BJ (cell line): ENCODE measurements around the gene CDK10. TPM values are rescaled to one million over a fixed set of nuclear protein-coding genes. Genes with fewer than 3 reads are reported as not detected.

Experiments used
- CTCF ChIA-PET: fragments of 350-600 bp; formaldehyde crosslinking; extraction: SDS; loops from one replicate; lab custom pipeline; 2021; ENCODE audit warnings: antibody characterized with exemption, inconsistent platforms; lab: Yijun Ruan, JAX
- POLR2A ChIA-PET: fragments of 300-600 bp; sonication (Branson Sonifier 250); formaldehyde crosslinking; extraction: SDS; loops from one replicate; lab custom pipeline; 2021; ENCODE audit warnings: antibody characterized with exemption; lab: Charles Lee
- DNase-seq: peaks from one replicate; pipeline ENCODE4 v3.0.0-alpha.2; 2011; ENCODE audit warnings: low read depth
- H3K27me3 ChIP-seq: 2 replicates; pipeline ENCODE4 v1.6.0; 2011; ENCODE audit warnings: low read length; ENCODE audit not compliant: control insufficient read depth, insufficient read depth
- H3K36me3 ChIP-seq: 2 replicates; pipeline ENCODE4 v1.5.1; 2011; ENCODE audit warnings: low read length; ENCODE audit not compliant: control insufficient read depth, insufficient read depth
- H3K4me3 ChIP-seq: 2 replicates; pipeline ENCODE4 v1.5.1; 2011; ENCODE audit warnings: low read depth, mild to moderate bottlenecking, control low read depth, low read length
- polyA plus RNA-seq: library from polyadenylated mRNA; depleted of rRNA; stranded (reverse); fragments of >200 nt; gene quantifications from 2 replicates; pipeline ENCODE4 v1.2.3, GENCODE V29; 2011
- TF ChIP-seq, protein P1 (sequence below): IDR thresholded peaks from 2 replicates; pipeline ENCODE4 v1.5.1; 2011; ENCODE audit warnings: low read depth, mild to moderate bottlenecking, control low read depth, inconsistent platforms, low read length, moderate library complexity; ENCODE audit not compliant: insufficient read depth

Gene CDK10
- polyA plus RNA-seq, 1 experiment: 56.0 TPM

DNA sequence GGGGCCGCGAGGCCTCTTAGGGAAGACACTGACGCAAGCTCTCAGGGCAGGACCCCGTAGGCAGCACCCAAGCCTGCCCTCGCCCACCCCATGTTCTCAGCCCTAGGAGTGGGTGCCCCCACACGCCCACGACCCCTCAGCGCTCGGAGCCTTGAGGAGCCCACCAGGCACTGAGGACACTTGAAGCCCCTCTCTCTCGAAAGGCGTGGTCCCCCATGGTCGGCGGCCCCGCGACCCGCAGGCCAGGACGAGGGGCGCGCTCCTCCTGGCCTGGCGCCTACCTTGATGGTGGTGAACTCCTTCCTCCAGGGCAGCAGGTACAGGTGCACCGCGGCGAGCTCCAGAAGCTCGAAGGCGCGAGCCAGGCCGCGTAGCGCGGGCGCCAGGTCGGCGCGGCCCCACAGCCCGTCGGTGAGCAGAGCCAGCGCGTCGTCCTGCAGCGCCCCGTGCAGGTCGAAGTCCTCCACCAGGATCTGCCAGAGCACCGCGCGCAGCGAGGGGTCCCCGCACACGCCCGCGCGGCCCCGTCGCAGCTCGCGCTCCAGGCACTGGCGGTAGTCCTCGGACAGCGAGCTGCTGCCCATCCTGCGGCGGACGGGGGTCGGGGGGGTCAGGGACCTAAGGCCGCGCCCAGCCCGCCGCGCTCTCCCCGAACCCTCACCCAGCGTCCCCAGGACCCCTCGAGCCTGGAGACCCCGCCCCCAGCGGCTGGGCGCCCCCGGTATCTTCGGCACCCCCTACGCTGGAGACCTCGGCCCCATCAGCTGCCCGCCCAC lies 14.3 kb downstream of the CDK10 start:
- TF ChIP-seq, protein P1, sequence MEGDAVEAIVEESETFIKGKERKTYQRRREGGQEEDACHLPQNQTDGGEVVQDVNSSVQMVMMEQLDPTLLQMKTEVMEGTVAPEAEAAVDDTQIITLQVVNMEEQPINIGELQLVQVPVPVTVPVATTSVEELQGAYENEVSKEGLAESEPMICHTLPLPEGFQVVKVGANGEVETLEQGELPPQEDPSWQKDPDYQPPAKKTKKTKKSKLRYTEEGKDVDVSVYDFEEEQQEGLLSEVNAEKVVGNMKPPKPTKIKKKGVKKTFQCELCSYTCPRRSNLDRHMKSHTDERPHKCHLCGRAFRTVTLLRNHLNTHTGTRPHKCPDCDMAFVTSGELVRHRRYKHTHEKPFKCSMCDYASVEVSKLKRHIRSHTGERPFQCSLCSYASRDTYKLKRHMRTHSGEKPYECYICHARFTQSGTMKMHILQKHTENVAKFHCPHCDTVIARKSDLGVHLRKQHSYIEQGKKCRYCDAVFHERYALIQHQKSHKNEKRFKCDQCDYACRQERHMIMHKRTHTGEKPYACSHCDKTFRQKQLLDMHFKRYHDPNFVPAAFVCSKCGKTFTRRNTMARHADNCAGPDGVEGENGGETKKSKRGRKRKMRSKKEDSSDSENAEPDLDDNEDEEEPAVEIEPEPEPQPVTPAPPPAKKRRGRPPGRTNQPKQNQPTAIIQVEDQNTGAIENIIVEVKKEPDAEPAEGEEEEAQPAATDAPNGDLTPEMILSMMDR: peak; percentile 16; the same call in 1 of the 2 replicates
- peaks cover 11% of the 10 kb centered on the region for H3K36me3 ChIP-seq
- no peaks in the 10 kb centered on the region for H3K27me3 ChIP-seq
- ChIA-PET CTCF (interaction anchor here (0.7 to 5.9 kb wide), 26 partner anchors 10 to 221 kb away, joined by 3 to 74 read pairs (median 4); partner anchors contain the start of genes CDK10, CPNE7, TCF25 and VPS9D1), POLR2A (no interaction called here)
- DNase-seq: no peak
- H3K4me3 ChIP-seq: peak overlapping the region; percentile 95

DNA sequence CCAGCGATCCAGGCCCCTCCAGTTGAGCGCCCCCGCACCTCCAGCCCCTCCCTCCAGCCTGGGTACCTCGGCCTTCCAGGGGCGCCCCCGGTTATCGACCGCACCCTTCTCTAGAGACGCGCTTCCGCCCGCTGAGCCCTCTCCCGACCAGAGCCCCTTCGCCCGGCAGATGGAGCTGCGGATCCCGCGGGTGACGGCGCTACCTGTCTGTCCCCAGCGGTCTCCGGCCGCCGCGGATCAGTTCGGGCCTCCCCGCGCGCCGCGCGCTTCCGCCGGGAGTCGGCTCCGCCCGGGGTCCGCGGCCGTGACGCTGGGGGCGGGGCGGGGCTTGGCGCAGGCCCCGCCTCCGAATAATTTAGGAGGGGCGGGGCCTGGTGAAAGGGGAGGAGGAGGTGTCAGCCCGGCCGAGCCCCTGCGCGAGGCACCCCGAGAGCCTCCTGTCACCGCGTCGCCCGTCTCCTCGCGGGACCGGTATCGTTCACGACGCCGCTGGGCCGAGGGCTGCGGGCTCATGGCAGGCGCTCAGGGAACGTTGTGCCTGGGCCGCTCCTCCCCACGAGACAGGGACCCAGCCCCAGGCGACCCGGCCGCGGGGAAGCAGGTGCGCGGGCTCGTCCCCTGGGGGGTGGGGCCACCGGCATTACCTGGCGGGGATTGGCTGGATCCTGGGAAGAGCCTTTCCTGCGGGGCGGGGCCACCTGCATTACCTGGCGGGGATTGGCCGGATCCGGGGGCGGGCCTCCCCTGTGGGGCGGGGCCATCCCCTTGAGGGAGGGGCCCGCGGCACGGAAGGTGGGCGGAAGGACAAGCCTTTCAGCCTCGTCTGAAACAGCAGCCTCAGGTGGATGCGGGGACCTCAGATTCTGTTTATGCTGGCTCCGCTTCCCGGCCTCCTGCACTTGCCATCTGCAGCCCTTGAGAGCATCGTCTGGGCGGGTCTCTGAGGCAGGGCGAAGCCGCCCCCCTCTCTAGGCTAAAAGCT lies 15.2 kb downstream of the CDK10 start, which contains the start of gene SPATA2L:
Gene SPATA2L (minus strand): TSS at position 281 of the 982 bp plus-strand sequence. CDS start 473 bp downstream, outside the sequence.
- peaks cover 8% of the 10 kb centered on the region; the same call in 1 of the 2 replicates for H3K36me3 ChIP-seq
- ChIA-PET CTCF (interaction anchor here (1.3 to 5.9 kb wide), 6 partner anchors 74 to 171 kb away, joined by 4 to 74 read pairs (median 22); partner anchors contain the start of gene TCF25), POLR2A (no interaction called here)
- H3K4me3 ChIP-seq: peak within 1 kb of the TSS; percentile 95
- TF ChIP-seq, protein P1: peak; percentile 14; the same call in 1 of the 2 replicates
- DNase-seq: no peak
- H3K27me3 ChIP-seq: no peaks in the 10 kb centered on the region

DNA sequence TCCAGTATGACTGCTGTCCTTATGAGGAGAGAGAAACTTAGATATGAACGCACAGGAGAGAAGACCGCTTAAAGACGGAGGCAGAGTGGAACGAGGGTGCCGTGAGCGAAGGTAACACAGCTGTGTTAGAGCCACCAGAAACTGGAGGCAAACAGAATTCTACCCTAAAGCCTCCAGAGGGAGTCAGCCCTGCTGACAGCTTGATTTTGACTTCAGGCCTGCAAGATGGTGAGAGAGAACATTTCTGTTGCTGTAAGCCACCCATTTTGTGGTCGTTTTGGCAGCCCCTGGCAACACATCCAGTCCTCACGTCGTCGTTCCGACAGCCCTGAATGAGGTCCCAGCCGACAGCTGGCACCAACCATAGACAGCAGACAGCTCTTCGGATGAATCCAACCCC lies 17.8 kb downstream of the CDK10 start:
- ChIA-PET CTCF (interaction anchor here (0.5 to 4.7 kb wide), 6 partner anchors 12 to 162 kb away, joined by 3 to 34 read pairs (median 4); partner anchors contain the start of gene VPS9D1), POLR2A (no interaction called here)
- TF ChIP-seq, protein P1: no peak
- Histone ChIP-seq H3K36me3 (peaks cover 2% of the 10 kb centered on the region; the same call in 1 of the 2 replicates), H3K27me3 (no peaks in the 10 kb centered on the region), H3K4me3 (no peak overlapping the region)
- no peak for DNase-seq

DNA sequence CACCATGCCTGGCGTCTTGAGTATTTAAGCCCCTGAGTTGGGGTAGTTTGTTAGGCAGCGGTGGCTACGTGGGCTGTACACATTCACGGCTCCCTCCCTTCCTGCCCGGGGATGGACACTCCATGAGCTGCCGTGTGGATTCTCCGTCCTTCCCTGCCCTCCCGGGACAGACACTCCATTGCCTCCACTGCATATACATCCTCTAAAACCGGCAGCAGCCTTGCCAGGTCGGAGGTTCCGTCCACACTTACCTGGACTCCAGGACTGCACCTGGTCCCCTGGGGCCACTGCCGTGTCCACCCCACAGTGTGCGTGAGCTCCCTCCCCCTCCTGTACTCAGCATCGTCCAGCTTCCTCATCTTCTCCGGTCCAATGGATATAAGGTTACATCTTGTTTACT lies 18.5 kb downstream of the CDK10 start:
- Histone ChIP-seq H3K27me3 (no peaks in the 10 kb centered on the region), H3K36me3 (peaks cover 3% of the 10 kb centered on the region; the same call in 1 of the 2 replicates), H3K4me3 (no peak overlapping the region)
- TF ChIP-seq, protein P1: no peak
- CTCF ChIA-PET: interaction anchor here (0.5 to 4.7 kb wide), 10 partner anchors 11 to 205 kb away, joined by 3 to 34 read pairs (median 4); partner anchors contain the start of genes TCF25 and VPS9D1
- POLR2A ChIA-PET: no interaction called here
- DNase-seq: no peak
